GM06990 (cell line): ENCODE measurements around the gene TSEN34.
"Not testable (repeated sequence)": the region's sequence is repeated elsewhere in the genome, so short reads cannot be mapped to it uniquely, and the experiment has no call there.

Experiments
- DNase-seq: peaks from one replicate; pipeline ENCODE4 v3.0.0-alpha.2; 2011; ENCODE audit not compliant: insufficient read length; ENCODE audit errors: extremely low read depth
- H3K27me3 ChIP-seq: replicated peaks from 2 replicates; pipeline ENCODE4 v1.6.0; 2011; ENCODE audit warnings: low read length; ENCODE audit not compliant: control insufficient read depth, insufficient read depth
- H3K36me3 ChIP-seq: 2 replicates; pipeline ENCODE4 v1.5.1; 2011; ENCODE audit warnings: low read length; ENCODE audit not compliant: control insufficient read depth, insufficient read depth
- H3K4me3 ChIP-seq: replicated peaks from 2 replicates; pipeline ENCODE4 v1.5.1; 2011; ENCODE audit warnings: low read depth, mild to moderate bottlenecking, control low read depth, low read length
- TF ChIP-seq, protein P1 (sequence below): IDR thresholded peaks from 2 replicates; pipeline ENCODE4 v1.5.1; 2011; ENCODE audit warnings: low read length, control low read depth, mild to moderate bottlenecking, inconsistent platforms; ENCODE audit not compliant: insufficient read depth, poor library complexity, severe bottlenecking

The TSEN34 gene

DNA sequence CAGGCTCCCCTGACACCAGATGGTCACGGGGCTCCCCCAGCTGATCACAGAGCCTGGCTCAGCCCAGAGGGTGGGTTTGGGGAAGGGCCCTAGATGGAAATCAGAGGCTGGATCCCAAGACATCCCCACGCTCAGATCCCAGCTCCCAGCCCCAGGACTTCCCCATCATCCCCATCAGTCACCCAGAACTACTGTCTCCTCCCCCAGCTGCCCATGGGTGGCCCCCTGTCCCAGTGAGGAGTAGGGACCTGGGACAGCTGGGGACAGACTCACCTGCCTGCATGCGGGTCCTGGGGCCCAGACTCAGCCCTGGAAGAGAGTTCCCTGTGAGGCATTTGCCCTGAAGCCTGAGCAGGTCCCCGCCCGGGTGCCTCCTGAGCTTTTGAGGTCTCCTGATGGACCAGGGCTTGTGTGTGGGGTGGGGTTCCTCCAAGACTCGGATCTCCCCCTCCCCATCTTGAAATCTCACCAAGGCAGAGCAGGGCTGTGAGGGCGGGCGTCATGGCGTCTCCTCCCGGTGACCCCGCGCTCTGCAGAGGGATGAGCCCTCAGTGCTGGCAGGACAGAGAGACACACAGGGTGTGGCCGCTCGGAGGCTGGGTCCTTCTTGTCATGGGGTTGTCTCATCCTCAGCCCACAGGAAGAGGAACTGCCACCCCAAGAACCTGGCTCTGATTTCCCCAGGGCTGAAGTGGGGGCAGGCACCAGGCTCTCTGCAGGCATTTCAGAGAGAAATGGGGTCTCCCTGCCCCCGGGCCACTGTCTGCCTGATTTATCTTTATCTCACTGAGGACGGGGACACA lies 31.6 kb downstream of the TSEN34 start, which contains the start of gene LILRB3:
LILRB3 (minus strand) TSS at position 534 of the 803 bp plus-strand sequence; CDS start at position 503, 31 bp downstream.
- H3K36me3 ChIP-seq, DNase-seq, H3K27me3 ChIP-seq, H3K4me3 ChIP-seq: not testable (repeated sequence)

DNA sequence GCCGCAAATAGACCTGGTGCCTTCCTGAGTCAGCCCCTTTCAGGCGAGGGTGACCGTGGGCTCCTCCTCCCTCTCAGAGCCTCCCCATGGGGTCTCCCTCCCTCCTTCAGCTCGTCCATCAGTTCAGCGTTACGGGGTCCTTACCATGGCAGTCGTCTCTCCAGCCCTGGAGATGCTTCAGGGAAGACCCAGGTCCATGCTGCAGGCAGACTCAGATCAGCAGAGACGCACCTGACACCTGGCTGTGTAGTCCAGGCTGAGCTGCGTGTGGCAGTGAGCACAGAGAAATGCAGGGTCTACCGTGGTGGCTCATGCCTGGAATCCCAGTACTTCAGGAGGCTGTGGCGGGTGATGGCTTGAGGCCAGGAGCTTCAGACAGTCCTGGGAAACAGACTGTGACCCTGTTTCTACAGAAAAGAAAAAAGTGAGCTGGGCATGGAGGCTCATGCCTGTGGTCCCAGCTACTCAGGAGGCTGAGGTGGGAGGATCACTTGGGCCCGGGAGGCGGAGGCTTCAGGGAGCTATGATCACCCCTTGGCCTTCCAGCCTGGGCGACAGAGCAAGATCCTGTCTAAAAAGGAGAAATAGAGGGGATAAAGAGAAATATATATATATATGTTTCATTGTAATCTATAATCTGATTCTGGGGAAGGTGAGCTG lies 32.3 kb downstream of the TSEN34 start:
- not testable (repeated sequence) for H3K36me3 ChIP-seq, H3K27me3 ChIP-seq, H3K4me3 ChIP-seq, DNase-seq

- not testable (repeated sequence) for H3K4me3 ChIP-seq, H3K36me3 ChIP-seq, DNase-seq, H3K27me3 ChIP-seq
Observed at GRCh38 chr19:54223937-54224281, 32.8 kb downstream of the TSEN34 start.

DNA sequence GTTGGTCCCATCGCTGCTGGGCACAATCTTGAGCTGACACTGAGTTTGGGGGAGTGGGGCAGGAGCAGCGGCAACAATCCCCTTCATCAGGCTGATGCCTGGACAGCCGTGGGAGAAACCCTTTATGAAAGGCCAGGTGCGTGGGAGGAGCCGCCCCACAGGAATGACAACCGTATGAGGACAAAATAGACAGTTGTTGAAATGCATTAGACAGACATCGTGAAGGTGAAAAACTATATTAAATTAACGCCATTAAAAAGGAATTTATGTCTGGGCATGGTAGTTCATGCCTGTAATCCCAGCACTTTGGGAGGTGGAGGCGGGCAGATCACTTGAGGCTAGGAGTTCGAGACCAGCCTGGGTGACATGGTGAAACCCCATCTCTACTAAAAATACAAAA lies 33.5 kb downstream of the TSEN34 start:
- not testable (repeated sequence) for H3K36me3 ChIP-seq, H3K4me3 ChIP-seq, DNase-seq, H3K27me3 ChIP-seq

DNA sequence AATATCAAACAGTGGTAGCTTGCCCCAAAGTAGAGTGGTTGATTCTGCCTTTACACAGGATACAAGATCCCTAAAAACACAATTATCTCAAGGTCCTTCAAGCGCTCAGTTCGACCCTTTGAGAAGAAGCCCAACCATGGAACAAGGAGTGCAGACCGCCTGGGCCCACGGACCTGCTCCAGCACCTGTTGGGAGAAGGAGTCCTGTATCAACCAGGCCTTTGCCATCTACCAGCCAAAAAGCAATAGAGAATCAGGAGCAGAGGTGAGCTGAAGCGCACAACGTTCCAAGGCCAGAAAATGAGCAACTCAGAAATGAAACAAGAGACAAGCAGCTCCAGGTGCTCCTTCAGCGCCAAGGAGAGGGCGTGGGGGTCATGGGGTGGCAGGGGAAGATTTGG lies 38.0 kb downstream of the TSEN34 start:
- Histone ChIP-seq H3K27me3 (no peaks in the 10 kb centered on the region), H3K36me3 (no peaks in the 10 kb centered on the region), H3K4me3 (no peak overlapping the region)
- DNase-seq: no peak
- TF ChIP-seq, protein P1, sequence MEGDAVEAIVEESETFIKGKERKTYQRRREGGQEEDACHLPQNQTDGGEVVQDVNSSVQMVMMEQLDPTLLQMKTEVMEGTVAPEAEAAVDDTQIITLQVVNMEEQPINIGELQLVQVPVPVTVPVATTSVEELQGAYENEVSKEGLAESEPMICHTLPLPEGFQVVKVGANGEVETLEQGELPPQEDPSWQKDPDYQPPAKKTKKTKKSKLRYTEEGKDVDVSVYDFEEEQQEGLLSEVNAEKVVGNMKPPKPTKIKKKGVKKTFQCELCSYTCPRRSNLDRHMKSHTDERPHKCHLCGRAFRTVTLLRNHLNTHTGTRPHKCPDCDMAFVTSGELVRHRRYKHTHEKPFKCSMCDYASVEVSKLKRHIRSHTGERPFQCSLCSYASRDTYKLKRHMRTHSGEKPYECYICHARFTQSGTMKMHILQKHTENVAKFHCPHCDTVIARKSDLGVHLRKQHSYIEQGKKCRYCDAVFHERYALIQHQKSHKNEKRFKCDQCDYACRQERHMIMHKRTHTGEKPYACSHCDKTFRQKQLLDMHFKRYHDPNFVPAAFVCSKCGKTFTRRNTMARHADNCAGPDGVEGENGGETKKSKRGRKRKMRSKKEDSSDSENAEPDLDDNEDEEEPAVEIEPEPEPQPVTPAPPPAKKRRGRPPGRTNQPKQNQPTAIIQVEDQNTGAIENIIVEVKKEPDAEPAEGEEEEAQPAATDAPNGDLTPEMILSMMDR: no peak

DNA sequence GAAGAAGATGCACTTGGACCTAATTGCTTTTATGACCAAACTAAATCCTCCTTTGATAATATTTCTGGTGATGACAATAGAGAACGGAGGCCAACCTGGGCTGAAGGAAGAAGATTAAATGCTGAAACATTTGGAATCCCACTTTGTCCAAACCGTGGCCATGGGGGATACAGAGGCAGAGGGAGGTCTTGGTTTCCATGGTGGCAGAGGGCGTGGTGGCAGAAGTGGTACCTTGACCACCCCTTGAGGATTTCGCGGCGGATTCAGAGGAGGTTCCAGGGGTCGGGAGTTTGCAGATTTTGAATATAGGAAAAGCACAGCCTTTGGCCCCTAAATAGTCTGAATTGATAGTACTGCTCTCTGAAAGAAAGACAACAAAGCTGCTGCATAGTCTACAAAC lies 38.9 kb downstream of the TSEN34 start:
- TF ChIP-seq, protein P1: no peak
- no peak for DNase-seq
- Histone ChIP-seq H3K36me3 (no peaks in the 10 kb centered on the region), H3K4me3 (no peak overlapping the region), H3K27me3 (no peaks in the 10 kb centered on the region)

DNA sequence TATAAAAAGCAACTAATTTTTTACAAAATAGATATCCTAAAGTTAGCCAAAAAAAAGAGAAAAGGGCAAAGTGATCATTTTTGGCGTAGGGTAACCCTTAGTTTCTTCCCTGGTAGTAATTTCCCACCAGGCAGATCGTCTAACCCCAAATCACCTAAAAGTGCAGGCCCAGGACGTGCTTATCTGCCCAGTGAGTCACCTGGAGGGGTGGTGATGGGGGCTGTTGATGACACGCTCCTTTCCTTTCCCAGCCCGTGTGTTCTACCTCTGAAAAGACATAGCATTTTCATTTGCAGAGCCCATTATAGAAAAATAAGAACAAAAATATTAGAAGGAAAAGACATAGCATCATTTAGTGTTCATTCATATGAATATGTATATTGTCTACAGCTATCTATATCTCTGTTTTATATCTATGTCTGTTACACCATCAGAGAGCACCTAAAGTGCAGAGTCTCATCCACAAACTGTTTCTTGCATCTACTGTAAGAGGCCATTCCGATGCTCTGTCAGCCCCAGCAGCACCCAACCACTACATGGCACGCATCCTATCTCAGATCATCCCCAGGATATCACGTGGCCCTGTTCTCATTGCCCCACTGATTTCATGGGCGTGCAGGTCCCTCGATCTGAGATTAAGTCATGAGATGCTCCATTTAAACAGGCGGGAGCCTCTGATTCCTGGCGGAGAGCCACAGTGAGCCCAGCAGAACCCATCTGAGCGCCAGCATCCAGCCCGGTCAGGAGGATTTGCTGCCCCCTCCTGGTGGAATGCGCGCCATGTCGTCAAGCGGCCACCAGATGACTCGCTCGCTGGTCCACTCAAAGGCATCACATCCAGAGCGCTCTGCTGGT lies 40.2 kb downstream of the TSEN34 start:
- H3K36me3 ChIP-seq: no peaks in the 10 kb centered on the region
- TF ChIP-seq, protein P1: peak; percentile 68
- no peaks in the 10 kb centered on the region for H3K27me3 ChIP-seq
- DNase-seq: peak; percentile 51
- H3K4me3 ChIP-seq: no peak overlapping the region
